HK-2 (cell line): ENCODE measurements around the gene OBSCN.
"Not testable (repeated sequence)": the region's sequence is repeated elsewhere in the genome, so short reads cannot be mapped to it uniquely, and the experiment has no call there.

Experiments
- DNase-seq: peaks from one replicate; pipeline ENCODE4 v3.0.0-alpha.2; 2018; ENCODE audit not compliant: unreplicated experiment

The OBSCN gene

DNA sequence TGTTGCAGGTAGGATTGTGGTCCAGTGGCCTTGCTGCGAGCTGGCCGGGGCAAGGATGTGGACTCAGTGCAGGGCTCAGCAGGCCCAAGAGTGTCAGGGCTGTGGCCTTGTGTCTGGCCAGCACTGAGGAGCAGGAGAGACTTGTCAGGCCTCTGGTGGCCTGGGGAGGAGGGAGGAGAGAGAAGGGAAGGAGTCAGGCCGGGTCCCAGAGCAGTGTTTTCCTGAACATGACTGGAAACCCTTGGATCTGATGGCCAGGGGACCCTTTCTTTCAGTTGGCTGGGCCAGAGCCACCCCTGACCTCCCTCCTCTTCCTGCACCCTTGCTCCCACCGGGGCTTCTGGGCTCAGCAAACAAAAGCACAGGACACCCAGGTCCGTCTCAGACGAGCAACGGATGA is 37.2 kb upstream of the OBSCN start:
- no peak for DNase-seq

DNA sequence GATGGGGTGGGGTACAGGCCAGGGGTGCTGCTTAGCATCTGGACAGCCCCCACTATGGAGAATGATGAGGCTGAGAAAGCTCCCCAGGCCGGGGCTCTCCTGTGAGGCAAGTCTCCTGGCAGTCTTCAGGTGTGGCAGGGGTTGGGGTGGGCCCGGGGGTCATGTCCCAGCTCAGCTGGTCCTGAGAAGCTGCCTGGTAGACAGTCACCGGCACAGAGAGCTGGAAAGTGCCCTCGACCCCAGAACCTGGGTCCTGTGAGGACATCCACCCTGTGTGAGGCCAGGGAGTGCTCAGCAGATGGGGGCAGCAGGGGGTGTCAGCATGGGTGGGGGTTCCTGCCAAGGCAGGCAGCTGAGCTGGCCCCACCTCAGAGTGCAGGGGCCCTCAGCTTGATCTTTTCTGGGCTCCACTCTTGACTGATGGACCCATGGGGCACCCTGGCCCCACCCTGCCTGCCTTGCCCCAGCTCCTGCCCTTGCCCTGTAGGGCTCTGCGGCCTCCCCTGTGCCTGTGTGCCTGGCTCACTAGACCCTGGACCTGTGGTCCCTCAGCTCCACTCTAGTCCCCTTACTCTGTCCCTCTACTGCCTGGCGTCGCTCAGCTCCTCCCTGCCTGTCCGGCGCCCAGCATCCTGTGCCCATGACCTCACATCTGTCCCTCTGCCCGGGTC is 36.5 kb upstream of the OBSCN start:
- DNase-seq = no peak

DNA sequence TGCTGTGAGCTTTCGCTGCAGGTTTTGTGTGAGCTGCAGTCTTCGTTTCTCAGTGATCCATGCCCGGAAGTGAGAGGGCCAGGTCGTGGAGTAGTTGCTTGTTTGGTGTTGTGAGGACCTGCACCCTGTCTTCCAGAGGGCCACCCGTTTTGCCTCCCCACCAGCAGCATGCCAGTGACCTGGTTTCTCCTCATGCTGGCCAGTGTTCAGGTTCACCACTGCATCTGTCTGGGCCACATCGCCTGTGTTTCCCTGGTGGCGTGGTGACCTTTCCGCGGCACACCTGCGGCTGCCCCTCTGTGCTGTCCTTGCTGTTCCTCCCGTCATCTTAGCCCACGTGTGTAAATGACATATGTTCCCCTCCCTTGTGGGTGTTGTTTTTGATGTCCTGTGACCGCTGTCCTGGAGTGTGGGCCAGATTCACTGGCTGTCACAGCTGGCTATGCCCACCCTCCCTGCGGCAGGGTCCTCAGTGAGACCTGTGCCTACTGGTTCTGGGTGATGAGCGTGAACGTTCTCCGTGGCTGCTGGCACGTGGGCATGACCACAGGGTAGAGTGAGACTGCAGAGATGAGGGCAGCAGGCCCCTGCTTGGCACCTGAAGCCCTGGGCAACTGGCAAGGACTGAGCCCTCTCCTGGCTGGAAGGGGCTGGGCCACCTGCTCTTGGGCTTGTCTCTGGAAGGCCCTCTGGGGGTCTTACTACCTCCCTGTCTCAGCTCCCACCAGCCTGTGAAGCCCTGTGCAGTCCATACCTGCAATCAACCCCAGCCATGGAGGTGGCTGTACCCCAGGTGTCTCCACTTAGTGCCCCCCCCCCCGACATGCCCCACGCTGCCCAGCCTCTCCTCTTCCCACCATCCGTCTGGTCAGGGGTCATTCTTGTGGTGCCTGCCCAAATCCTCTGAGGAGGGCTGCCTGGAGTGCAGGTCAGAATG is 35.0 kb upstream of the OBSCN start:
- DNase-seq = no peak

DNA sequence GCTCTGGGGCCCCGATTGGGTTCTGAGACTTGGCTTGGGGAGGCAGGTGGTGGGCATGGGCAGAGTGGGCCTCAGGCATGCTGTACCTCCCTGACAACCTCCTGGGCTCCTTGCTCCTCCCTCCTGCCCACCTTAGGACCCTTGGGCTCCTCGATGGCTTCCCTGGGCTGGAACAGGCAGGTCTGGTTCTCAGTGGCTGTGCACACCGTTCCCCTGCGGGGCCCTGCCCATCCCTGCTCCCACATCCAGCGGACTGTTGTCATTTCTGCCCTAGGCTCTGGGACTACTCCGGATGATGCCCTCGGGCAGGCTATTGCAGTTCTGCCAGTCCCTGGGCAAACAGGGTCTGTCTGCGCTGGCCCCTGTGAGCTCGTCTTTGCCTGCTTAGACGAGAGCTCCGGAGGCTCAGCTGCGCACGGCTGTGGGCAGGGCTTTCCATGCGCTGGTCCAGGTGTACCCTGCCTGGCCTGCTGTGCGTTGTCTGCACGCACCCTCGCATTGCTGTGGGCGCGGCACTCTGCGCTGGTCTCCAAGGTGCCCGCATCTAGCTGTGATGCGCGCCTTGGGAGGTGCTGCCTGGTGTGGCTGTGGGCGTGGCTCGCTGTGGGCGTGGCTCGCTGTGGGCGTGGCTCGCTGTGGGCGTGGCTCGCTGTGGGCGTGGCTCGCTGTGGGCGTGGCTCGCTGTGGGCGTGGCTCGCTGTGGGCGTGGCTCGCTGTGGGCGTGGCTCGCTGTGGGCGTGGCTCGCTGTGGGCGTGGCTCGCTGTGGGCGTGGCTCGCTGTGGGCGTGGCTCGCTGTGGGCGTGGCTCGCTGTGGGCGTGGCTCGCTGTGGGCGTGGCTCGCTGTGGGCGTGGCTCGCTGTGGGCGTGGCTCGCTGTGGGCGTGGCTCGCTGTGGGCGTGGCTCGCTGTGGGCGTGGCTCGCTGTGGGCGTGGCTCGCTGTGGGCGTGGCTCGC is 34.0 kb upstream of the OBSCN start:
- DNase-seq = not testable (repeated sequence)

DNA sequence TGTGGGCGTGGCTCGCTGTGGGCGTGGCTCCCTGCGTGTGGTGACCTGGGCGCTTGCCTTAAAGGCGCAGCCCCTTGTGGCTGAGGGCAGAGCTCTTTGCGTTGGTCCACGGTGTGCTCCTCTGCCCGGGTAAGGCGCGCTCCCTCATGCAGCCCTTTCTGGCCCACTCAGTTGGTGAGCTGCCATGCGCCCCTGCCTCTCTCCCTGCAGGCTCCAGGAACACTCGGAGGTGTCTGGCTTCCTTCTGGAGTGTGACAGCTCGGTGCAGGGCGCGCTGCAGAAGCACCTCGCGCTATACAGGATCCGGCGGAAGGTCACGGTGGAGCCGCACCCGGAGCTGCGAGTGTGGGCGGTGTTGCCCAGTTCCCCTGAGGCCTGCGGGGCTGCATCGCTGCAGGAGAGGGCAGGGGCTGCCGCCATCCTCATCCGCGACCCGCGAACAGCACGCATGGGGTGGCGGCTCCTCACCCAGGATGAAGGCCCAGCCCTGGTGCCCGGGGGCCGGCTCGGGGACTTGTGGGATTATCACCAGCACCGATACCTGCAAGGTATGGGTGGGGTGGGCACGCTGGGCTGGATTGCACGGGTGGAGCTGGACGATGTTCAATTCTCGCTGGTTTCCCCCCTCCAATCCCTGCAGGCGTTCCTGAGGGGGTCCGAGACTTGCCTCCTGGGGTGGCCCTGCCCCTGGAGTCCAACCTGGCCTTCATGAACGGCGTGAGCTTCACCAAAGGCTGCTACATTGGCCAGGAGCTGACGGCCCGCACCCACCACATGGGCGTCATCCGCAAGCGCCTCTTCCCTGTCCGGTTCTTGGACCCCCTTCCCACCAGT is 33.1 kb upstream of the OBSCN start:
- no peak for DNase-seq

DNA sequence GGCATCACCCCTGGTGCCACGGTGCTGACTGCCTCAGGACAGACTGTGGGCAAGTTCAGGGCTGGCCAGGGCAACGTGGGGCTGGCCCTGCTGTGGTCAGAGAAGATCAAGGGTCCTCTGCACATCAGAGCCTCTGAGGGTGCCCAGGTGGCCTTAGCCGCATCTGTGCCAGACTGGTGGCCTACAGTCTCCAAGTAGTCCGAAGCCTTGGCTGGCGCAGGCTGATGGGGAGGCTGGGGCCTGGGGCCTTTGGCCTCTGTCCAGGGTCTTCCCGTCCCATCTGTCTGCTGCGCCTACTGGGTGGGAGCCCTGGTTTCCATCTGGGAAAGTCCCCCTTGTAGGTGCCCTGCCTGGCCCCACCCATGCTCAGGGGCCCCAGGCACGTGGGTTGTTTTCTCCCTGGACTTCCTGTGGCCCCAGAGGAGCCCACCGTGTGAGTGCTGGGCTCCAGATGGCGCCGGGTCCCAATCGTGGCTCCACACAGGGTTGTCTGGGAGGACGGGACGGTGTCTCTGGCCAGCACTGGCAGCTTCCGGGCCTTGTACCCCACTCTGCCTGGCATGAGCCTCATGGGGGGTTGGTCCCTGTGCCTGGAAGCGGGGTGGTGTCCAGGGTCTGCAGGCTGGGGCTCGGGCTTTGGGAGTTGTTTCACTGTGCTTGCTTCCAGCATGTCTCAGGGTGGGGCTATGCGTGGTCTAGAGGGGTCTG is 32.4 kb upstream of the OBSCN start:
- no peak for DNase-seq

DNA sequence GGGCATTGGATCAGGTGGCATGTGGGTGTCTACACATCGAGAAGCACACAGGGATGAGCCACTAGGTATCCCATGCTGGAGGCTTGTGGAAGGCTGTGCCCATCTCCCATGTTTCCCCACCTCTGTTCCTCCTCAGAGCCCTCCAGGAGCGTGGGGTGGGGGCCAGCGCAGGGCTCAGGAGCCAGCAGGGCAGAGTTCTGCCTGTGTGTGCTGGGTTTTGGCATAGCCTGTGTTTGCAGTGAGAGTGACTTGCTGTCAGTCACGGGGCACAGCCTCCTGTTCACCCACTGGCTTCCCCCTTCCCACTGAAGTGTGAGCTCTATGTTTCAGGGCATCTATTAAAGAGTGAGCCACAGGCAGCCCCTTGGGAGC is 31.8 kb upstream of the OBSCN start:
- DNase-seq = no peak

DNA sequence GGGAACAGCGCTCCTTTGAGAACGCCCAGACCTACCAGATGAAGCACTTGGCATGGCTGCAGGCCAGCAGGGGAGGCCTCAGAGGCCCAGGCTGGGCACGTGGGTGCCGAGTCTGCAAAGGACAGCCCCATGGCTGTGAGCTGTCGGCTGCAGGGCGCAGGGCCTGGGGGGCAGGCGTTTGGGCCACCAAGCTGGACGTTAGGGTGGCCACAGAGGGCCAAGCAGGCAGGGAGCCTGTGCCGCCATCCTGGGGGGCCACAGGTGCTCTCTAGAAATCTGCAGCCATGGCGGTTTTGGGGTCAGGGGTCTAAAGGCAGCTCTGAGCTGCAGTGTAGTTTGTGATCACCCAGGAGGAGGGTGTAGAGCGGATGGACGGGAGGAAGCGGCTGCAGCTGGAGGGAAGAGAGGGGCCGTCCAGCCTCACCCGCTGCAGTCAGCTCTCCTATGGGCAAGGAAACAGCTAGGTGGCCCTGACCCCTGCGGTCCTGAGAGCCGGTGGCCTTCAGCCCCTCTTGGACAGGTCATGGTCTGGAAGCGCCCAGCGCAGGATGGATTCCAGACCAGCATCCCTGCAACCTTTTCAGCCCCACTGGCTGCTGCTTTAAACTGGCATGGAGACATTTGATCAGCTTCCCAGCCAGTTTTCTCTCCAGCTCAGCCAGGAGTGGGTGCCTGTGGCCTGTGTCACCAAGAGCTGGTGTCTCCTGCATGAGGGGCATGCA is 31.2 kb upstream of the OBSCN start:
- DNase-seq = no peak

DNA sequence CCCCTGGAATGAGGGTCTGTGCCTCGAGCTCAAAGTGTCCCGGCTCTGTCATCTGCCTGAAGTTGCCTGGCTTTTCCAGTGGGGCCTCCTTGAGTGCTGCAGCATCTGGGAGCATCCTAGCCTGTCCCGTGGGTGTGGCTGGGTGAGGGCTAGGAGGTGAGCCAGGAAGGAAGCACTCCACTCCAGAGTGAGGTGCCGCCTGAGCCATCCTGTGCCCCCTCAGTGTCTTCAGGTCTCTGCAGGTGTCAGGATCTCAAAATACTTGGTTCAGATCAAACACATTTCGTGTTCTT is 30.7 kb upstream of the OBSCN start:
- no peak for DNase-seq

DNA sequence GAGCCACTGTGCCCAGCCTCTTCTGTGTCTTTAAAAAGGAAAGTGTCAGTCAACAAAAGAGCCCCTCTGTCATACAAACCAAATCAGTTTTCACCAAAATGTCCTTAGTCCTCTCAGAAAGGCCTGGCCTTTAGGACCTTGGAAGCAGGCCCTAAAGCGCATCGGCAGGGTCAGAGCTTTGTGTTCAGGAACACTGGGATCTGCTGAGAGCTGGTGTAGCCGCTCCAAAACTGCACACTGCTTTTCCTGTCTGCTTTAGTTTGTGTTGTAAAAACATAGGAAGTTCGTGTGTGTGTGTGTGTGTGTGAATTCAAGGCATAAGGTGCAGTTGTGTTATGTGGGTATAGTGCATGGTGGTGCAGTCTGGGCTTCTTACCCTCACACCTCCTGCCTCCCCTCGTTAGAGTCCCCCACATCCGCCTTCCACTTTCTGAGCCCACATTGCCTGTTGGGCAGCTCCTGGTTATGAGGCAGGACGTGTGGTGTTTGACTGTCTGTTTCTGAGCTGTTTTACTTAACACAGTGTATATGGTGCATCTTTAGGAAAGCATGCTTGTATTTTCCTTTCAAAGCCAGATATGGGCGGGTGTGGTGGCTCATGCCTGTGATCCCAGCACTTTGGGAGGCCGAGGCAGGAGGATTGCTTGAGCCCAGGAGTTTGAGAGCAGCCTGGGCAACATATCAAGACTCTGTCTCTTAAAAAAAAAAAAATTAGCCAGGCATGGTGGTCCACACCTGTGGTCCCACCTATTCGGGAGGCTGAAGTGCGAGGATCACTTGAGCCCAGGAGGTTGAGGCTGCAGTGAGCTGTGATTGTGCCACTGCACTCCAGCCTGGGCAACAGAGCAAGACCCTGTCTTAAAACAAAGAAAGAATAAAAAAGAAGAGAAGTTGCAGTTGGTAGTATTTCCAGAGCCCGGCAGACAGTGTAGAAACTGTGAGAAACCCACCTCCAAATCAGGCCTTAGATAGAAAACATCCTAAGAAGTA is 29.8 kb upstream of the OBSCN start:
- DNase-seq = no peak

DNA sequence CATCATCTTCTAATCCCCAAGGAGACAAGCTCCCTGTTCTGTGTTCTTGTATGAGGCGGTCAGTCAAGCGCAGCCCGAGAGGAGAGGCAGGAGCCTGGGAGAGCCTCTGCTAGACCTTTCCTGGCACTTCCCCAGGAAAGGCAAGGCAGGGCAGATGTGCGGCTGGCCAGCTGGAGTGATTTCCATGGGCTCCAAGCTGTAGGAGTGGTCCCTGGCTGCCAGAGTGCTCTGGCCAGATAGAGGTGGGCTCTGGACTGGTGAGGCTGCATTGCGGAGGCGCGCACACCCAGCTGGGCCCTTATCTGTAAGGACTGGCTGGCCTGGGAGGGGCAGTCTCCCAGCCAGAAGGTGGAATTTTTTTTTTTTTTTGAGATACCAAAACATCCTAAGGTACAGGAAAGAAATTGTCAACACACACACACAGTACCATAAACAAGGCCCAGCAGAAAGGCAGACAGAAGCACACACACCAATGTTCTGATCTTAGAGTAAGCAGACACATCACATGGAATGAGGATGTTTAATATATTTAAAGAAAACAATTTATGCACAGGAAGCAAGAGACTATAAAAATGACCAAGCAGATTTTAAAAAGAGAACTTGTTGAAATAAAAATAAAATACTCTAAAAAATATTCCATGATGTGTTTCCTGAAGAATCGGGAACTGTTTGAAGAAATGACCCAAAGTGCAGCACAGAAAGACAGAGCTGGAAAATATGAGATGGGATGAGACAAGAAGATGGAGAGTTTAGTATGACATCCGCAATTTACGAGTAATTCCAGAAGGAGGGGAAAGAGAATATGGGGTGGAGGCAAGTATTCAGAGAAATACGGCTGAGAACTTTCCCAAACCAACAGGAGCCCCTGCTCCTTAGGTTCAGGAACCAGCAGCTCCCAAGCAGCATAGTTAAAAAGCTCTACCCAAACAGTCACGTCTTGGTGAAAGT is 28.8 kb upstream of the OBSCN start:
- no peak for DNase-seq

DNA sequence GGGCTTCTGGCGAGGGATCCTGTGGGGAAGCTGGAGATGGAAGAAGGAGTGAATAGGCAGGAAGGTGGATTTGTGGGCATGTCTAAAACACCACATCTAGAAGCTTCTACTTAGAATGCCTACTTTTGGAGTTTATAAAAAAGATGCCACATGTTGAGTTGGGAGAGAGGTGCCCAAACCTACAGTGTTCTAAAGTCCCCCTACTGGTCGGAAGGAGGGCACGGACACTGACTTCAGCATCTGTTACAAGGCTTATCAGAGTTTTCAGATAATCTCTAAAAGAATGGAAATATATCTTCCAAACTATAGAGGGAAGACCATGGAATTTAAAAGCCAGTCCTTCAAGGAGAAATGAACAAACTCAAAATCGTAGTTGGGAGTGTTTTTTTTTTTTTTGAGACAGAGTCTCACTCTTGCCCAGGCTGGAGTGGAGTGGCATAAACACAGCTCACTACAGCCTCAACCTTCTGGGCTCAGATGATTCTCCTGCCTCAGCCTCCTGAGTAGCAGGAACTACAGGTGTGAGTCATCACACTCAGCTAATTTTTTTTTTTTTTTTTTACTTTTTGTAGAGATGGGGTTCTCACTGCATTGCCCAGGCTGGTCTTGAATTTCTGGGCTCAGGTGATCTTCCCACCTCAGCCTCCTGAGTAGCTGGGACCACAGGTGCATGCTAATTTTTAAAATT is 27.4 kb upstream of the OBSCN start:
- no peak for DNase-seq

DNA sequence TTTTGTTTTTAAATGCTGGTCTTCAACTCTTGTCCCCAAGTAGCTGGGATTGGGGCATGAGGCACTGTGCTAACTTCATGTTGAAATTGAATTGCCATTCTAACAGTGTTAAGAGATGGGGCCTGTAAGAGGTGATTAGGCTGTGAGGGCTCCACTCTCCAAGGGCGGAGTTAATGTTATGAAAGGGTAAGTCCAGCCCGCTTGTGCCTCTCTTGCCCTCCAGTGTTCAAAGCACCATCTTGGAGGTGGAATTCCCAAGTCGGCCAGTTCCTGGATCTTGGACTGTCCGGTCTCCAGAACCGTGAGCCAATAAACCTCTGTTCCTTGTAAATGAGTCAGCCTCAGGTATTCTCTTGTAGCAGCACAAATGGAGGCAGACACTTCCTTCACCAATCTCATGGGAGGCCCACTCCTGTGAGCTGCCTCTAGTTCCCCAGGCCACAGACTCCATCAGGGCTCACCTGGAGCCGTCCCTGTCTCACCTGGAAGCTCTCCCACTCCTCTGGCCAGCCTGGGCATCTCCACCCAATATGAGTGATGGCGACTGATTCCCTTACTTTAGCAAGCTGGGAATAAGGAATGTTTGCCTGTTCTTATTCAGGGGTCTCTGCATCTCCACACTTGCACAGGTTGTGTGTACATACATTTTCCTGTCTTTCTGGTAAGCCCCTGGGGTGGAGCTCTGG is 26.7 kb upstream of the OBSCN start:
- no peak for DNase-seq

DNA sequence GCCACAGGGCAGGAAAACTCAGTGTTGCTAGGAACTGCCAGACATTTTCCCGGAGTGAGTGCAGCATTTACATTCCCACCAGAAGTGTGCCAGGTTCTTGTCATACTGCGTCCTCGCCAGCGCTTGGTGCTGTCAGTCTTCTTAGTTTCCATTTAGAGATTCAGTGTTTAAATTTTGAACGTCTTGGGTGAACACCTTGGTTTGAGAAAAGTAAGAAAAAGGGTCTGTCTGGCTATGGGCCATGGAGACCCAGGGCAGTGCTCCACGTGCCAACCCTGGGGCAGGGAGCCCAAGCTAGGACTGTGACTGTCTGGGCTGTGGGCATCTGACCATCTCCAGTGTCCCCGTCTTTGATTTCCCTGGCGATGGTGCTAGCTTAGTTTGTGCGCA is 26.2 kb upstream of the OBSCN start:
- no peak for DNase-seq

DNA sequence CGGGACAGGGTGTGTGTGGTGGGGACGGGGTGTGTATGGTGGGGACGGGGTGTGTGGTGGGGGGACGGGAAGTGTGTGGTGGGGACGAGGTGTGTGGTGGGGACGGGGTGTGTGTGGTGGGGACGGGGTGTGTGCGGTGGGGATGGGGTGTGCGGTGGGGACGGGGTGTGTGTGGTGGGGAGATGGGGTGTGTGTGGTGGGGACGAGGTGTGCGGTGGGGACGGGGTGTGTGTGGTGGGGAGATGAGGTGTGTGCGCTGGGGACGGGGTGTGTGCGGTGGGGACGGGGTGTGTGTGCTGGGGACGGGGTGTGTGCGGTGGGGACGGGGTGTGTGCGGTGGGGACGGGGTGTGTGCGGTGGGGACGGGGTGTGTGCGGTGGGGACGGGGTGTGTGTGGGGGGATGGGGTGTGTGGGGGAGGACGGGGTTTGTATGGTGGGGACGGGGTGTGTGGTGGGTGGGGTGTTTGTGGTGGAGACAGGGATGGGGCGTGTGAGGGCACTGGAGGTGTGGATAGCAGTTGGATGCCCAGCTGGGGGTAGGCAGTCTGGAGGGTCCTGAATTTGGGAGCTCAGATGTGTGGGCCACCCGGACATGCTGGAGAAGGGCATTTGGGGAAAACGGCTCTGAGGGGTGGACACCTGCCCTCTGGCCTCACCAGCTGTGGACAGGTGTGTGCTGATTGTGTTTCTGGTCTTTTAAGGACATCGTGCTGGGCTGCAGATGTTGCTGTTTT is 25.4 kb upstream of the OBSCN start:
- DNase-seq = no peak

DNA sequence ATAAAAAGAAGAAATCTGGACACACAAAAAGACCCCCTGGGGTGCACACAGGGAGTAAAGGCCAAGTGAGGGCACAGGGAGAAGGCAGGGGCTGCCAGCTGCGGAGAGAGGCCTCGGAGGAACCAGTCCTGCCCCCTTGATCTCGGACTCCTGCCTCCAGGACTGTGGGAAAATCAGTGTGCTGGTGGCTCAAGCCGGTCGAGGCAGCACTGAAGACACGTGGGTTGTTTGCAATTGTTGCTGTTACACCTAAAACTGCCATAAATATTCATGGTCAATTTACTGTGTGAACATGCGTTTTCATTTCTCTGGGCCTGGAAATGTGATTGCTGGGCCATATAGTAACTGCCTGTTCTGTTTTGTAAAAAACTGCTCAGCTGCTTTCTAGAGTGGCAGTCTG is 23.7 kb upstream of the OBSCN start:
- no peak for DNase-seq
